ENCODE data around the gene IZUMO3. TPM values are rescaled to one million over a fixed set of nuclear protein-coding genes. Genes with fewer than 3 reads are reported as not detected.
"Not testable (repeated sequence)": the region's sequence is repeated elsewhere in the genome, so short reads cannot be mapped to it uniquely, and the experiment has no call there.

IZUMO3 gene, protein sequence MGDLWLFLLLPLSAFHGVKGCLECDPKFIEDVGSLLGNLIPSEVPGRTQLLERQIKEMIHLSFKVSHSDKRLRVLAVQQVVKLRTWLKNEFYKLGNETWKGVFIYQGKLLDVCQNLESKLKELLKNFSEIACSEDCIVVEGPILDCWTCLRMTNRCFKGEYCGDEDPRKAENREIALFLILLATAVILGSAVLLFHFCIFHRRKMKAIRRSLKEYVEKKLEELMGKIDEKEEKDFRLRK
- total RNA-seq (ENCODE audit: low replicate concordance), result not detected in 2 replicates
- long read RNA-seq, result 0 reads

DNA sequence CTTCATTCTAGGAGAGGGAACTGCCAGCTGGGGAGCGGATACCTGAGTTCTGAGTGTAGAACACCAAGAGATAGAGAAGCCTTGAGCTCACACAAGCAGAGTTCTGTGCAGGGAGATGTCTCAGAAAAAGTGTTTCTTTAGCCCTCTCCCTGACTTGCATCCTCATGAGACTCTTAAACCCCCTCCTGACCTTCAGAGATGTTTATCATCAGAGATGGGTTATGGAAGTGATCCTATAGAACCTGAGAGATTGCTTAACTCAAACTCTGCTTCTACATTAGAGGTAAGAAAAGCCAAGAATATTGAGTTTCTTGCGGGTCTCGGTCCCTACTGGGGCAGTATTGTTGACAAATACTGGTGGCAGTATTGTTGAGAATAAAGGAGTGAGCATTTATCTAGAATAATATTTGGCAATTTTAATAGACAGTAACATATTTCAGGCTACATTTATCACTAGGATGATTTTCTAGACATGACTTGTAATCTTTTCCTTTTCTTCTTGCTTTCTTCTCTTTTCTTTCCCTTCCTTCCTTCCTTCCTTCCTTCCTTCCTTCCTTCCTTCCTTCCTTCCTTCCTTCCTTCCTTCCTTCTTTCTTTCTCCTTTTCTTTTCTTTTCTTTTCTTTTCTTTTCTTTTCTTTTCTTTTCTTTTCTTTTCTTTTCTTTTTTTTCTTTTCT is at the start of gene IZUMO3:
Gene IZUMO3 (minus strand): TSS at position 51 of the 676 bp plus-strand sequence. CDS start 248 bp downstream, outside the sequence.
- Mint-ChIP-seq H3K9me3 (peaks cover 4% of the 10 kb centered on the region), H3K27me3 (peaks cover 4% of the 10 kb centered on the region), H3K36me3 (no peaks in the 10 kb centered on the region), H3K4me1 (ENCODE audit: unreplicated experiment) (no peaks in the 10 kb centered on the region), H3K27ac (no peak within 1 kb of the TSS), H3K4me3 (no peak within 1 kb of the TSS)
- DNase-seq (ENCODE audit: extremely low spot score, unreplicated experiment), result no peak
- TF ChIP-seq, protein P1, sequence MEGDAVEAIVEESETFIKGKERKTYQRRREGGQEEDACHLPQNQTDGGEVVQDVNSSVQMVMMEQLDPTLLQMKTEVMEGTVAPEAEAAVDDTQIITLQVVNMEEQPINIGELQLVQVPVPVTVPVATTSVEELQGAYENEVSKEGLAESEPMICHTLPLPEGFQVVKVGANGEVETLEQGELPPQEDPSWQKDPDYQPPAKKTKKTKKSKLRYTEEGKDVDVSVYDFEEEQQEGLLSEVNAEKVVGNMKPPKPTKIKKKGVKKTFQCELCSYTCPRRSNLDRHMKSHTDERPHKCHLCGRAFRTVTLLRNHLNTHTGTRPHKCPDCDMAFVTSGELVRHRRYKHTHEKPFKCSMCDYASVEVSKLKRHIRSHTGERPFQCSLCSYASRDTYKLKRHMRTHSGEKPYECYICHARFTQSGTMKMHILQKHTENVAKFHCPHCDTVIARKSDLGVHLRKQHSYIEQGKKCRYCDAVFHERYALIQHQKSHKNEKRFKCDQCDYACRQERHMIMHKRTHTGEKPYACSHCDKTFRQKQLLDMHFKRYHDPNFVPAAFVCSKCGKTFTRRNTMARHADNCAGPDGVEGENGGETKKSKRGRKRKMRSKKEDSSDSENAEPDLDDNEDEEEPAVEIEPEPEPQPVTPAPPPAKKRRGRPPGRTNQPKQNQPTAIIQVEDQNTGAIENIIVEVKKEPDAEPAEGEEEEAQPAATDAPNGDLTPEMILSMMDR (conservative IDR thresholded peaks at IDR 0.05), result no peak

DNA sequence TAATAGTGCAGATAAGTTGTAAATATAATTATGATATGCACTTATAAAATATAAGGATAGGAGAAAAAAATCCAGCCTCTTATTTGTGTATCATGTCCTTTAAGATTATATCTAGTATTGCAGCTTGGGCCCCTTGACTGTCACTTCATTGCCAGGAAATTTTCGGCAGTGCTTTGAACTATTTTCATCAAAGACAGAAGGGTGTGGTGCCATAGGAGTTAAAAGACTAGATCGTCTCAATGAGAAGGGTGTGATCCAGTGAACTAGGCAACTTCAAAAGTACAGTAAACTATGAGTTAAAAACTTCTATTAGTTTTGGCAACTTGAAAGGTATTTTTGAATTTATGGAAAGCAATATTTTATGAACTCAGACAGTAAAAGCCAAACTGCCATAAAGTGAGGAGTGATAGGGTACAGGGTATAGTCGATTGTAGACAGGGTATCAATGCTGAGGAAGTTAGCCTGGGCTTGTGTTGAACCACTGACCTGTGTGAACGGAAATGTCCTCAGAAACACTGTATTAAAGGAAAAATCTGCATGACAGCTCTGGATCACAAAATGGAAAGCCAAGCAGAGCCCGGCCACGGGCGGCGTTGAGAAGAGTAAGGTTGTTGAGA is 48.6 kb upstream of the IZUMO3 start:
- TF ChIP-seq, protein P1 (conservative IDR thresholded peaks at IDR 0.05), result no peak
- no peaks in the 10 kb centered on the region for H3K36me3 Mint-ChIP-seq
- H3K27me3 Mint-ChIP-seq, result no peaks in the 10 kb centered on the region
- no peak for DNase-seq (ENCODE audit: extremely low spot score, unreplicated experiment)
- H3K4me3 Mint-ChIP-seq, result no peak overlapping the region
- no peaks in the 10 kb centered on the region for H3K4me1 Mint-ChIP-seq (ENCODE audit: unreplicated experiment)
- no peak overlapping the region for H3K27ac Mint-ChIP-seq
- H3K9me3 Mint-ChIP-seq, result no peaks in the 10 kb centered on the region

DNA sequence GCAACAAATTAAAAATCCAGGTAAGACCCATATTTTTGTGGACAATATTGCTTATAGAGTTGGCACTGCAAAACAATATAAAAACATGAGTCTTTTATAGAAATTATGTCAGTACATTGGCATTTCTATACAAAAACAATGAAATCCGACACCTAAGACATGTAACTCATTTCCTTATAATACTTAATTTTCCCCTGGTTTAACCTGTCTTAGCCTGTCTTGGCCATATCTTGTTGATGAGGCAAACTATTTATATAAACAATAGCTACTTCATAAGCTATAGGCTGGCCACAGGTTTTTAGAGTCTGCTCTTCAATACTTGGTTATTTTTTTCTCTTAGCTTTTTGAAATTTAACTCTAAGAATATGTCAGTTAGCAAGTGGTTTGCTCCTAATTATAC is 44.7 kb upstream of the IZUMO3 start:
- H3K36me3 Mint-ChIP-seq, result no peaks in the 10 kb centered on the region
- H3K27ac Mint-ChIP-seq, result no peak overlapping the region
- TF ChIP-seq, protein P1 (conservative IDR thresholded peaks at IDR 0.05), result no peak
- H3K27me3 Mint-ChIP-seq, result no peaks in the 10 kb centered on the region
- peaks cover 4% of the 10 kb centered on the region for H3K9me3 Mint-ChIP-seq
- H3K4me3 Mint-ChIP-seq, result no peak overlapping the region
- no peak for DNase-seq (ENCODE audit: extremely low spot score, unreplicated experiment)
- no peaks in the 10 kb centered on the region for H3K4me1 Mint-ChIP-seq (ENCODE audit: unreplicated experiment)

DNA sequence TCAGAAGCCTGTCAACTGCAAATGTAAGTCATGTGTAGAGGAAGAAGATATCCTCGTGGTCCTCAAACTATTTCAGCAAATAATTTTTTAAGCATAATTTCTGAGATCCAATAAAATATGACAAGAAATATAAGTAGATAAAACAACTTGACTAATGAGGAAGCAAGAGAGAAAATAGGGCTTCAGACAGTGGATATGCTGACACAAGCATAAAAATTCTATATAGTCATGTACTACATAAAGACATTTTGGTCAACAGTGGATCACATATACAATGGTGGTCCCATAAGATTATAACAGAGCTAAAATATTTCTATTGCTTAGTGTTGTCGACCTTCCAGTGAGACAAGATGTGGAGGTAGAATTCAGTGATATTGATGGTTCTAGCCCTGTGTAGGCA is 42.2 kb upstream of the IZUMO3 start:
- no peaks in the 10 kb centered on the region for H3K27me3 Mint-ChIP-seq
- H3K27ac Mint-ChIP-seq, result no peak overlapping the region
- no peak for DNase-seq (ENCODE audit: extremely low spot score, unreplicated experiment)
- peaks cover 4% of the 10 kb centered on the region for H3K9me3 Mint-ChIP-seq
- no peaks in the 10 kb centered on the region for H3K4me1 Mint-ChIP-seq (ENCODE audit: unreplicated experiment)
- no peaks in the 10 kb centered on the region for H3K36me3 Mint-ChIP-seq
- TF ChIP-seq, protein P1 (conservative IDR thresholded peaks at IDR 0.05), result no peak
- H3K4me3 Mint-ChIP-seq, result no peak overlapping the region

DNA sequence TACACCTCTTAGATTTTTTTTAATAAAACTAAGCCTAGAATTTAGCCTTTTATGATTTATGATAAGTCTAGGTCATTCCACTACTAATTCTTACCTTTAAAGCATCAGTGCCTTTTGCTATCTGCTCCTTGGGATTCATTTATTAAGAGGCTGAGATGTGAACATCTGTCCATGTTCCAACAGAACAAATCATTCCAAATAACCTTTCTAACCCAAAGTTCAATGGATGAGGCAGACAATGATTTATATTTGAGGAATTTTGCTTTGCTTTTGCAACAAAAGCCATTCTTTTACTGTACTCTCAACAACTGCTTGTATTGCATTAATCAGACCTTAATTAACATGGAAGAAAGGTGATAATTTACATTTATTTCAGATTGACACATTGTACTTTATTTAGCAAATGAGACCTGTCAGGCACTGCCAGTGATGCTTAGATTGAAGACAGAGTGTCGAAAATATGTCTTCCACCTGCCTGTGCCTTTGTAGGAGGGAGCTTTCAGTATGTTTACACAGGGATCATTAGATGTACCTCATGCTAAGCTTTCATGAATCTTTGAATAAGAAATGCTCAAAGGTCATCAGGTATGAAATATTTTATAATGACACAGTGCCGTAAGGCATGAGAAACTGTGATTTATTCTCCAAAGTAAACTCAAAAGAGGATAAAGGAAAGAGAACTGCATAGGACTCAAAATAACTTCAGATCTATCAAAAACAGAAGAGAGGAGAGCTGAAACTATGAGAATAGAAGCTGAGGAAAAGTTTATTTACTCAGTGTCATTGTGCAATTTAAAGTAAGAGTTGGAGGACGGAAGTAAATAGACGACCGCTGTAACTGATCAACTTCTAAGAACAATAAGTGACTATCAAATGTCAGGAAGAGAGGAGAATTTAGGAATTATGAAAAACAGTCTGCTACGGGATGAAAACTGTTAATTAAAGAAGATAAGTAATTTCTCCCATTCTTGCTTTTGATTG is 36.7 kb upstream of the IZUMO3 start:
- TF ChIP-seq, protein P1 (conservative IDR thresholded peaks at IDR 0.05), result no peak
- no peak overlapping the region for H3K4me3 Mint-ChIP-seq
- H3K9me3 Mint-ChIP-seq, result peaks cover 7% of the 10 kb centered on the region
- H3K27ac Mint-ChIP-seq, result no peak overlapping the region
- peaks cover 3% of the 10 kb centered on the region for H3K4me1 Mint-ChIP-seq (ENCODE audit: unreplicated experiment)
- no peaks in the 10 kb centered on the region for H3K36me3 Mint-ChIP-seq
- DNase-seq (ENCODE audit: extremely low spot score, unreplicated experiment), result no peak
- peaks cover 4% of the 10 kb centered on the region for H3K27me3 Mint-ChIP-seq

DNA sequence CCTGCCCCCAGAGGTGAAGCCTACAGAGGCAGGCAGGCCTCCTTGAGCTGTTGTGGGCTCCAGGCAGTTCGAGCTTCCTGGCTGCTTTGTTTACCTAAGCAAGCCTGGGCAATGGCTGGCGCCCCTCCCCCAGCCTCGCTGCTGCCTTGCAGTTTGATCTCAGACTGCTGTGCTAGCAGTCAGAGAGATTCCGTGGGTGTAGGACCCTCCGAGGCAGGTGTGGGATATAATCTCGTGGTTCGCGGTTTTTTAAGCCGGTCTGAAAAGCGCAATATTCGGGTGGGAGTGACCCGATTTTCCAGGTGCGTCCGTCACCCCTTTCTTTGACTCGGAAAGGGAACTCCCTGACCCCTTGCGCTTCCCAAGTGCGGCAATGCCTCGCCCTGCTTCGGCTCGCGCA is 34.3 kb upstream of the IZUMO3 start:
- H3K27me3 Mint-ChIP-seq; H3K9me3 Mint-ChIP-seq; H3K36me3 Mint-ChIP-seq; H3K4me1 Mint-ChIP-seq (ENCODE audit: unreplicated experiment); DNase-seq (ENCODE audit: extremely low spot score, unreplicated experiment); H3K27ac Mint-ChIP-seq: not testable (repeated sequence)
- H3K4me3 Mint-ChIP-seq, result peak overlapping the region; percentile 54
